DMS79 (cell line): ENCODE measurements around the gene HABP4.

Experiments
- DNase-seq: peaks from one replicate; lab custom pipeline; 2025; lab: John Stamatoyannopoulos, UW

Gene HABP4

GRCh38 chr9:96476591-96476990, 26.6 kb downstream of the HABP4 start:
- DNase-seq, result no peak

DNA sequence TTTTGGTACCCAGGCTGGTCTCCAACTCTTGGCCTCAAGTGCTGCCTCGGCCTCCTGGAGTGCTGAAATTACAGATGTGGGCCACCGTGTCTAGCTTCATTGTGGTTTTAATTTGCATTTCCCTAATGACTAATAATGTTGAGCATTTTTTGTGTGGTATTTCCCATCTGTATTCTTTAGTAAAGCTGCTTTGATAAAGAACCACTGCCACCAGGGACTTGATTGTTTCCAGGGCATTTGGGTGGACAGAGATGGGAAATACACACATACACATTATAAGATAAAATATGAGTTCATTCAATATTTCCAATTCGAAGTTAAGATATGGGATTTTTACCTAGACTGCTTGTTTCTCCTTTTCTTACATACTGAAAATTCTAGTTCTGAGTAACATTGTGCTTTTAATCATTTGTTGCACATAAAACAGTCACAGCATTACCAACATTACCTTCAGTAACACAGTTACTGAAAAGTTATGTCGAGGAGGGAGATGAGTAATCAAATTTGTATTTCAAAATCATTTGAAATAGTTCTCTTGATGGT, 28.9 kb downstream of the HABP4 start:
- DNase-seq, result no peak

- DNase-seq, result no peak
Observed at GRCh38 chr9:96480736-96481135, 30.8 kb downstream of the HABP4 start.

GRCh38 chr9:96482476-96482875, 32.5 kb downstream of the HABP4 start:
- no peak for DNase-seq

DNA sequence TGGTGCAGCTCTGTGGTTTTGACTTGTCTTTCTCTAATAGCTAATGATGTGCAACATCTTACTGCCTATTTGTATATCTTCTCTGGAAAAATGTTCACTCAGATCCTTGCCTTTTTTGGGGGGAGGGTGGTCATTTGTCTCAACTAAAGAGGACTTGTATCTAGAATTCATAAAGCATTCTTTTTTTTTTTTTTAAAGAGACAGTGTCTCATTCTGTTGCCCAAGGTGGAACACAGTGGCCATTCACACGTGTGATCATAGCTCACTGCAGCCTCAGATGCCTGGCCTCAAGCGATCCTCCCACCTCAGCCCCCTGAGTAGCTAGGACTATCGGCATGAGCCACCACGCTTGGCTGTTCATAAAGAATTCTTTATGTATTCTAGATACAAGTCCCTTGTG, 33.2 kb downstream of the HABP4 start:
- no peak for DNase-seq

DNA sequence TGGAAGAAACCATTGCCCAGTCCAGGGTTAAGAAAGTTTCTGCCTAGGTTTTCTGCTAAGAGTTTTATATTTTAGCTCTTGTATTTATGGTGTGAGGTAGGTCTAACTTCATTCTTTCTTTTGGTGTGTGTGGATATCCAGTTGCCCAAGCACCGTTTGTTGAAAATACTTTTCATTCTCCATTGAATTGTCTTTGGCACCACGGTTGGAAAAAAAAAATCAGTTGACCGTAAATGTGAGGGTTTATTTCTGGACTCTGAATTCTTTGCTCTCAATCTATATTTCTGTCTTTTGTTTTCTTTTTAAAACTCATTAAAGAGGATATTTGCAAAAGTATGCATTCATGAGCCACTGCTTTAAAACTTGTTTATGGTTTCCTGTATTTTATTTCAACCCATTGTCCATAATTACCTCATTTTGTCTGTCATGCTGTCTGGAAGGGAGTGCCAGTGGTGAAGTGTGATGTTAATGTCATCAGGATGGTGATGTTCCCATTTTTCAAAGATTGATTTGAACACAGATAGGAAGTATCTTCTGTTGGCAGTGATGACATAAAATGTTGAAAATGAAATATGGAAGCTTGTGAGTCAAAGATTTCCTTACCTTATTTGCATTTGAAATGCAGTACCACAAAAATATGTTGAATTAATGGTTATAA, 33.9 kb downstream of the HABP4 start:
- no peak for DNase-seq

DNA sequence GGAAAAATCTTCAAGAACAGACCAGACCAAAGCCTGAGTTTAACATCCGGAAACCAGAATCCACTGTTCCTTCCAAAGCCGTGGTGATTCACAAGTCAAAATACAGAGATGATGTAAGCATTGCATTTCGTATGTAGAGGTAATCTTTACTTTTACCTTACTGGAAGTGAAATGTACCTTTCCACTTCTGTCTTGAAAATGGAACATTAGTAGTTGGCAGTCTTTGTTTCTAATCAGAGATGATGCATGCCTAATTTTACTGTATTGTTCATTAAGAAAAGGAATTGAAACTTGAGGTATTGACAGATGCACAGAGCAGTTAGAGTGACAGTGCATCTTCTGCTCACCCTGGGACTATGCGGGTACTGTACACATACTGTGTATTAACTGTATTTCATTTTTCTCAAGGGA, 34.6 kb downstream of the HABP4 start:
- DNase-seq, result no peak

DNA sequence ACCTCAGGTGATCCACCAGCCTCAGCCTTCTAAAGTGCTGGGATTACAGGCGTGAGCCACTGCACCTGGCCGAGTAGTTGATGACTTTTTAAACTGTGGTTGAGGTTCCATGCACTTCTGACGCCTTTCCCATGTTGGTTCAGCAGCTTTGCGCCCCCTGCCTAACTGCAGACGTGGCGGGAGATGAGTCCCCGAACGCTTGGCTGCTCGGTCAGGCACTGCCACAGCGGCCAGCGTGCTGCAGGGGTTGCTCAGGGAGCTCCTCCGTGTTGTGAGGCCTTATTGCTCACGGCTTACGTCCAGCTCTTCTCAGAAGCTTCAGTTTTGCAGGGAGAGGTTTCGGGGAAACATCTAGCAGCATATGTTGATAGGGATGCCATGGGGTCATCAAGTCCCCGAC, 35.3 kb downstream of the HABP4 start:
- no peak for DNase-seq

DNA sequence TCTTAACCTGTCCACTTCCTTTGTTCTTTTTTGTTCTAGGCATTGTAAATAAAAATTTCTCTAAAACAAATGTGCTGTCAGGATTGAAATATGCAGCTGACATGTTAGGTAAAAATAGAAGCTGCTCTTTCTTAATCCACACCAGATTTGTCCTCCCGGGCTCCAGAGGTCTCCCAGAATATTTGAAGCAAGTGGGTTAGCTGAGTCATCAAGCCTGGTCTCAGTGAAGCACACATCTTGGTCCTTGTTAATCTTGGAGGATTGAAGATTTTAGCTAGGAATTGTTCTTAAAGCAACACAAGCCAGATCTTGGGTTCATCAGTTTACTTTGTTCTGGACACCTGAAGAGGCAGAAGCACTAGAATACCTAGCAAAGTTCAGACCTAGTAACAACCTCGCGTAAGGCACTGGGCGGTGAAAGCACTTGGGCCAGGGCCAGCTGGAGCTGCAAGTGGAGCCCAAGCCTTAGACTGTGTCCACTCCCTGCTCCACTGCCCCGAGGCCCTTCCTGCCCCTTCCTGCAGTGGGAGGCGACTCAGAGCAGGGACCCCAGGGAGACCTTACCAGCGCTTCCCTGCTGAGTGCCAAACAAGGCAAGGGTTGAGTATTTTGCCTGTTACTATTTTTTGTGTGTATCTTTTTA, 36.5 kb downstream of the HABP4 start:
- no peak for DNase-seq

DNA sequence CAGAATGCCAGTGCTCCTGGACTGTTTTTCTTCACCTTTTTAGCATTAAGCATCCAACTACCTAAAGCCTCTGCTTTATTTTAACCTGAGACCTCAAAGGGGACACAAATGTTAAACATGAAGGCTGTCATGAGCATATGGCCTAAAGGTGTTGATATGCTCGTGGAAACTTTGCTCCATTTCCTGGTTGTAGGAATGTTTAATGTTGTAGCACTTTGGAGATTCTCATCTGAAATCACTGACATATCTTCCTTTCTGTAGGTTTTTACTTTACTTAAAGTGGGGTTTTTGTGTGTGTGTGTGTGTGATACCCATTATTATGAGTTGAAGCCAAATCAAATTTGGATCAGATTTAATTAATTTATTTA, 37.0 kb downstream of the HABP4 start:
- no peak for DNase-seq

GRCh38 chr9:96487949-96488348, 38.0 kb downstream of the HABP4 start:
- no peak for DNase-seq

- DNase-seq, result no peak
Observed at GRCh38 chr9:96489482-96489979, 39.6 kb downstream of the HABP4 start.

- no peak for DNase-seq
Observed at GRCh38 chr9:96490534-96491078, 40.6 kb downstream of the HABP4 start.

DNA sequence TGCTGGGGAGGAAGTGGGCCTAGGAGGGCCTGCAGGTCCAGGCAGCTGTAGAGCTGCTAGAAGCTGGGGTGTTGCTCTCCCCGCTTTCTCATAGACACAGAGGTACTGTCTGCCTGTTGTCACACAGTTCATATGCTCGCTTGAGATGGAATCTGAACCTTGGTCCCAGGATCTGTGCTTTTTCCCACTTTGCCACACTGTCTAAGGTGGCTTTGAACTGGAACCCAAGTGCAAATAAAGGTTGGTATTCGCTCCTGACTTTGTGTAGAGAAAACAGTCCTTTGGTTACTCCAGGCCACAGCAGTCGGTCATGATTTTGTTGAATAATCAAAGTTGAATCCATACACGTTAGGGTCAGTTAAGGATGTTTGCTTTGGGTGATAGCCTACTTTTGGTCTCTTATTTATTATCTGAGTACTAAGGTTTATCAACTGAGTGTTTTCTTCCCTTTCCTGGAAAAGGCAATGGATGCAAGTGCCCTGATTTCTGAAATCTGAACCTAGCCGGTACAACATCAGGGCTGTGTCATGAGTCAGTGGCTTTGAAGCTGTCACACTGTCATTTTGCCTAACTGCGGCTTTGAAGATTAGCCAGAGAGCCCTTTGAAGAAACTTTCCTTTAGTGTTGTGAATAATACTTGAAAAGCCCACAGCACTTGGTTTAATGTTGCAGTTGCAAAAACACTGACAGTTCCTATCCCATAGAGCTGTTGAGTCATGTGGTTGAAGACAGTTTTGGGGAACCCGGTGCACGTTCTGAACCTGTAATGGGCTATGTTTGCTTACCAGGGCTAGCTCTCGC, 41.3 kb downstream of the HABP4 start:
- DNase-seq, result no peak

DNA sequence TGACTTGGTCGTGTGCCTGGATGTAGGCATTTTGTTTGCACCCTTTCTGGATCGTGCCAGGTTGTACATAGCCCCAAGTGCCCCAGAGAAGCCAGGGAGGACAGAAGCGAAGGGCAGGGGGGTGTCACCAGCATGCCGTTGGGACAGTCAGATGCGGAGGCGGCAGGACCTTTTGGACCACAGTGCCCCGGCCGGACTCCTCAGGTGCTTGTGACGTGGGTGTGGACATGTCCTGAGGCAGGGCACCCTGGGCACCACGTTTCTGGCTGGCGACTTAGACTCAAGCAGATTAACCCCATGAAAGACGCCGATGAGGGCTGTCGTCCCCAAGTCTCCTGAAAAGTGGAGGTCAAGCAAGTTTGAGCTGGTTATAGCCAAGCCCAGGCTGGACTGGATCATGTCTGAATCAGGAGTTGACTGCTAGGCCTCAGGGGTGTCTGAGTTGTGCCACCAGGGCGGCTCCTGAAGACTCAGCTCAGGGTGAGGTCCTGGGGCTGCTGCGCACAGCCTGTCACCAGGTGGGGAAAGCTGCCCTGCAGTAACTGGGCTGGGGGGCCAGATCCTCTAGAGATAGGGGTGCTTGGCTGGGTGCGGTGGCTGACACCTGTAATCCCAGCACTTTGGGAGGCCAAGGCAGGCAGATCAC, 42.0 kb downstream of the HABP4 start:
- DNase-seq, result no peak

DNA sequence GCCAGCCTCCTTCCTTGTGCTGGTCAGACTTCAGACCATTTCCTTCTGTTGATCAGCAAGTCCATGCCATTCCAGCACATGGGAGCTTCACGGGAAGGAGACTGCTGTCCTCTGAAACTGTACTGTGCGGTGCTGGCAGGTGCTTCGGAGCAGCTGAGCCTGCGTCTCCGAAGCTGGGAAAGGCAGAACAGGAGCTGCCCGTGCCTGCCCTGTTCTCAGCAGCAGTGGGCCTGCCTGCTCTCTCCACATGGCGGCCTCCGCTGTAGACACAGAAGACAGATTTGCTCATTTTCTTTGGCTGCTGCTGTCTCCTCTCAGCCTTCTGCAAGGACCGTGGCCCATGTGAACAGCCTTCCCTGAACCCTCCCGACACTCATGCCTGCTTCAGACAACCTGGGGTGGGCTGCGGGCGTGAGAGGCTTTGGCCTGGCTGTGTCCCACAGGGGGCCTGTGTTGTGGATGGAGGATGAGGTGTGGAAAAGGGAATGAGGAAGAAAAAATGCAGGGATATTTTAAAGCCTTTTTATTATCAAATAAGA, 43.1 kb downstream of the HABP4 start:
- DNase-seq, result no peak

DNA sequence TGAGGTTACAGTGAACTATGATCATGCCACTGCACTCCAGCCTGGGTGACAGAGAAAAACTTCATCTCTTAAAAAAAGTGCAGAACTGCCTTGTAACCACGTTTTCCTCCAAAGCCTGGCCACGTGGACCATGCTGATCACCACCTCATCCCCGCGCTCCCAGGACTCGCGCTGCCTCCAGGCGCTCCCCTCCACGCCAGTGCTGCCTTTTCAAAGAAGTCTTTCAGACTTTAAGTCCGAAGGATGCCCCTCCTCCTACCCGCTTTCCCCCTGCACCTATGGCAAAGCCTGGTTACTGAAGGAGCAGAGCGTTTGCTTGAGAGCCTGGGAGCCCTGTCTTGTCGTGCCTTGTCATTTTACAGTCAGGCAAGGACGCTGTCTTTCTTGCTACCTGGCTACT, 43.8 kb downstream of the HABP4 start:
- DNase-seq, result no peak

DNA sequence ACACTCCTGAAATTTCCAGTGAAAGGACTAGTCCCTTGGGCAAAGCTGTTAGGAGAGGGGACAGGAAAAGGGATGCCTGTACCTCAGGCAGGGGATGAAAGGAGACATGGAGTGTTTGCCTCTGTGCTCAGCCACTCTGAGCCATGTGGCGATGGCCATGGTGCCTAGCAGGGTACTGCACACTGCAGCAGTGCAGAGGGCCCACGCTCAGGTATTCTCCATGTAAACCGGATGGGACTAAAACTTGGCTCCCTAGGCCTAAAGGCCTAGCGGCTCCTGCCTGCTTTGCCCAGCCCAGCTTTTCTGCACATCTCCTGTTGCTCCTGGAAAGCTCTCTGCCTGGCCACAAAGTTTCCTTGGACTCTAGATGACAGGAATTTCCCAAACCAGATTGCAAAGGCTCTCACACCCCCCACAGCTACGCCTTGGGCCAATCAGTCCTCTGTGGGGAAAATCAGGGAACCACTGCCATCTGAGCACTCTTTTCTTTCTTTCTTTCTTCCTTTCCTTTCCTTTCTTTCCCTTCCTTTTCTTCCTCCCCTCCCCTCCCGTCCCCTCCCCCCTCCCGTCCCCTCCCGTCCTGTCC, 44.3 kb downstream of the HABP4 start:
- DNase-seq, result no peak

DNA sequence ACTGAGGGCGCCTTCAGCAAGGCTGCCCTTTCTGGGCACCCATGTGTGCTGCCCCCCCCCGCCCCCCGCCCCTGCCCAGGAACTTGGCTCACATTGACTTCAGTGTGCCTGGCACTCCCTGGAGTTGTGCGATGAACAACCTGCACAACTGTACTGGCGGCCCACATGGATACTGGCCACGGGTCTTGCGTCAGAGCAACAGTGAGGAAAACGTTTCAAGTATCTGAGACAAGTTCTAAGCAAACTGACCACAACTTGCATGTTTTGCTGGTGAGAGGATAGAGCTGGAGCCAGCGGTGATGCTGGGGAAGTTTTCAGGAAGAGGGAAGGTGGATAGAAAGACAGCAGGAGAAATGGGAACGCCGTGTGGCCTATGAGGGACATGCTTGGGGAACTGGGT, 45.4 kb downstream of the HABP4 start:
- no peak for DNase-seq

- DNase-seq, result no peak
Observed at GRCh38 chr9:96496368-96497116, 46.6 kb downstream of the HABP4 start.

- DNase-seq, result no peak
Observed at GRCh38 chr9:96497117-96497399, 47.1 kb downstream of the HABP4 start.
